GM12878 (cell line): ENCODE results near the gene CST1. TPM values are rescaled to one million over a fixed set of nuclear protein-coding genes. Genes with fewer than 3 reads are reported as not detected.
"Not testable (repeated sequence)": the region's sequence is repeated elsewhere in the genome, so short reads cannot be mapped to it uniquely, and the experiment has no call there.

ENCODE experiments used
- ATAC-seq: fragments of 200-7000 bp; cut with Tn5 transposase; 3 replicates; pipeline ENCODE4 v1.9.1; 2020; ENCODE audit warnings: mild to moderate bottlenecking, moderate library complexity
- BruUV-seq: library from RNA; stranded (reverse); fragments of 400-500 nt; replicated peaks from 2 replicates; lab custom pipeline; 2021; lab: Mats Ljungman, UMichigan
- CTCF ChIA-PET: fragments of 300-600 bp; sonication (Branson Sonifier 250); formaldehyde crosslinking; extraction: SDS; loops from one replicate; lab custom pipeline; 2021; ENCODE audit warnings: inconsistent platforms; lab: Yijun Ruan, JAX
- POLR2A ChIA-PET: fragments of 350-600 bp; formaldehyde crosslinking; extraction: SDS; loops from one replicate; lab custom pipeline; 2021; ENCODE audit warnings: inconsistent platforms; lab: Charles Lee
- RAD21 ChIA-PET: fragments of 300-600 bp; sonication (Branson Sonifier 250); formaldehyde crosslinking; loops from one replicate; lab custom pipeline; 2023; ENCODE audit warnings: antibody characterized with exemption; ENCODE audit not compliant: unreplicated experiment; lab: Charles Lee
- SMC1A ChIA-PET: fragments of 300-600 bp; sonication (Branson Sonifier 250); formaldehyde crosslinking; loops from one replicate; lab custom pipeline; 2023; ENCODE audit not compliant: unreplicated experiment, uncharacterized antibody; lab: Charles Lee
- DNase-seq: peaks from one replicate; pipeline ENCODE4 v3.0.0-alpha.2; 2011; ENCODE audit warnings: low read depth, low spot score
- FAIRE-seq: peaks from 3 replicates; lab custom pipeline; 2011; peaks lifted over from hg19 to GRCh38; lab: Jason Lieb, UNC
- H2AFZ ChIP-seq: 2 replicates; pipeline ENCODE4 v1.6.0; 2011; ENCODE audit warnings: low read depth, low read length, control low read depth; ENCODE audit not compliant: control insufficient read depth
- H3K27ac ChIP-seq: 2 replicates; pipeline ENCODE4 v1.5.1; 2011; ENCODE audit warnings: control low read depth; ENCODE audit not compliant: control insufficient read depth, insufficient read depth
- H3K27me3 ChIP-seq, 2 experiments: replicated peaks in 1 of 2; 2 replicates each; pipeline versions ENCODE4 v1.6.0 to v1.6.1; 2011; ENCODE audit warnings: low read length in 1 of 2; ENCODE audit not compliant: control insufficient read depth in 2 of 2, insufficient read depth in 2 of 2
- H3K36me3 ChIP-seq, 2 experiments: 2 replicates each; pipeline ENCODE4 v1.5.1; 2011; ENCODE audit warnings: low read length in 1 of 2; ENCODE audit not compliant: control insufficient read depth in 2 of 2, insufficient read depth in 2 of 2
- H3K4me1 ChIP-seq: 2 replicates; pipeline ENCODE4 v1.6.1; 2011; ENCODE audit warnings: mild to moderate bottlenecking, low read length, moderate library complexity, mixed read lengths; ENCODE audit not compliant: control insufficient read depth, insufficient read depth
- H3K4me2 ChIP-seq: 2 replicates; pipeline ENCODE4 v1.6.0; 2011; ENCODE audit warnings: control low read depth; ENCODE audit not compliant: control insufficient read depth, insufficient read depth
- H3K4me3 ChIP-seq: fragments of 200-600 bp; sonication (generic); 2 replicates; pipeline ENCODE4 v1.5.1; 2016
- H3K79me2 ChIP-seq: 2 replicates; pipeline ENCODE4 v1.6.0; 2011; ENCODE audit warnings: low read length; ENCODE audit not compliant: control insufficient read depth, insufficient read depth
- H3K9ac ChIP-seq: 2 replicates; pipeline ENCODE4 v1.8.0; 2011; ENCODE audit warnings: low read length, control low read depth, mixed read lengths; ENCODE audit not compliant: control insufficient read depth, insufficient read depth
- H3K9me3 ChIP-seq: replicated peaks from 3 replicates; pipeline ENCODE4 v1.5.1; 2011; ENCODE audit warnings: mild to moderate bottlenecking, low read length; ENCODE audit not compliant: control insufficient read depth, insufficient read depth
- H4K20me1 ChIP-seq: 2 replicates; pipeline ENCODE4 v1.6.0; 2011; ENCODE audit not compliant: control insufficient read depth, insufficient read depth
- CREB1 ChIP-seq: IDR thresholded peaks from 2 replicates; pipeline ENCODE4 v1.6.1; 2012; ENCODE audit warnings: low read depth, mild to moderate bottlenecking, inconsistent platforms
- ETV6 ChIP-seq, 2 experiments: fragments of 450-650 bp in 1 of 2; IDR thresholded peaks in 1 of 2; conservative IDR thresholded peaks in 1 of 2; 2 replicates each; pipeline ENCODE4 v1.6.1; 2014; ENCODE audit warnings: antibody characterized with exemption in 1 of 2, borderline replicate concordance in 1 of 2, low read depth in 1 of 2, mild to moderate bottlenecking in 1 of 2, moderate library complexity in 1 of 2
- NRF1 ChIP-seq: conservative IDR thresholded peaks from 2 replicates; pipeline ENCODE4 v1.6.1; 2011; ENCODE audit warnings: mild to moderate bottlenecking, low read depth, low read length, improper control_type of control experiment
- PRDM15 ChIP-seq: fragments of 450-650 bp; formaldehyde crosslinking; IDR thresholded peaks from 2 replicates; pipeline ENCODE4 v1.4.0; 2020; ENCODE audit warnings: mild to moderate bottlenecking, moderate library complexity
- SPI1 ChIP-seq: IDR thresholded peaks from 2 replicates; pipeline ENCODE4 v1.6.1; 2011; ENCODE audit warnings: low read depth, mild to moderate bottlenecking, low read length, moderate library complexity, borderline replicate concordance; ENCODE audit not compliant: insufficient read depth
- SUPT20H ChIP-seq: IDR thresholded peaks from 2 replicates; pipeline ENCODE4 v1.6.1; 2011; ENCODE audit warnings: low read depth, mild to moderate bottlenecking, low read length, moderate library complexity, borderline replicate concordance; ENCODE audit not compliant: control insufficient read depth
- YBX1 ChIP-seq: fragments of 450-650 bp; IDR thresholded peaks from 2 replicates; pipeline ENCODE4 v1.6.1; 2016; ENCODE audit warnings: antibody characterized with exemption
- WGBS: methylation state at CpG from one replicate; pipeline ENCODE4 v1.1.6; 2016; ENCODE audit warnings: low lambda C conversion rate; ENCODE audit not compliant: insufficient replicate concordance, insufficient coverage; ENCODE audit errors: missing lambda C conversion rate; 5-methylcytosine and 5-hydroxymethylcytosine counted together
- in situ Hi-C: fragments of 300-500 bp; cut with MboI; formaldehyde crosslinking; loops from 9 replicates; pipeline ENCODE4 v1.14.3; 2018; ENCODE audit warnings: mixed read lengths
- intact Hi-C: fragments of 100-400 bp; cut with micrococcal nuclease; formaldehyde crosslinking; loops from one replicate; pipeline ENCODE4 v1.14.2; 2022; ENCODE audit not compliant: unreplicated experiment
- polyA plus RNA-seq, 11 experiments: library from polyadenylated mRNA; depleted of rRNA in 4 of 11; unstranded in 6 of 11; stranded (reverse) in 5 of 11; fragments of >200 nt; fragmentation: Nextera tagmentation in 4 of 11; fragmentation: Illumina TruSeq in 1 of 11; extraction: Ambion mirVana in 4 of 11; extraction: Trizol in 1 of 11; gene quantifications; 1 replicate in 1 of 11; 2 replicates in 10 of 11; pipeline versions ENCODE4 v1.2.1 to v1.2.3, GENCODE V29; 2011 to 2016; ENCODE audit warnings: inconsistent platforms in 2 of 11, missing spikeins in 2 of 11, low read depth in 1 of 11
- total RNA-seq, 4 experiments: library from RNA; depleted of rRNA in 3 of 4; stranded (reverse); fragments of >200 nt in 3 of 4; fragmentation: Illumina TruSeq in 1 of 4; extraction: Trizol in 1 of 4; gene quantifications; 2 replicates each; pipeline versions ENCODE4 v1.2.1 to v1.2.3, GENCODE V29; 2013 to 2021
- TF ChIP-seq, protein P1 (sequence below): fragments of 450-650 bp; IDR thresholded peaks from 2 replicates; pipeline ENCODE4 v1.6.1; 2016; ENCODE audit warnings: mild to moderate bottlenecking, moderate library complexity, borderline replicate concordance

The CST1 gene
- total and polyA plus RNA-seq, 10 of the 15 experiments (the other 5 are each of a cell fraction or from before 2014, with no cell fraction given), result not detected

- H2AFZ ChIP-seq, result not testable (repeated sequence)
Observed at GRCh38 chr20:23768520-23768919, 17.8 kb upstream of the CST1 start.

DNA sequence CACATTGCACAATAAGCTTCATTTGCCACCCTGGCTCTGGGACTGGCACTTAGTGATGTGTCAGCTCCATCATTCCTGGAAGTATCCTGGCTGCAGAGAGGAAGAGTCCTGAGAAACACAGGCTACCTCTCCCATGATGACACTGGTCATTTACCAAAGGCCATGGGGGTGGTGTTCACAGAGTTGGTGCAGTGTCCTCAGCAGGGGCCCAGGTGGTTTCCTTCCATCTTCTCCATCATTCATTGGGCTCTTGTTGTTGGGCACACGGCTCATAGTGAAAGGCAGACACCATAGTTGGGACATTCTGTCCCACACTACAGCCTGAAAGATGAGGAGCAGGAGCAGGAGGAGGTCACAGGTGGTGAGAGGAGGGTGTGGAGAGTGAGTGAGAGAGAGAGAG, 15.8 kb upstream of the CST1 start:
- no peaks in the 10 kb centered on the region for H4K20me1 ChIP-seq
- H3K36me3 ChIP-seq, result no peaks in the 10 kb centered on the region
- H3K4me2 ChIP-seq, result no peak overlapping the region
- DNase-seq (no peak), ATAC-seq (no peak), FAIRE-seq (no peak)
- no TSS peak for BruUV-seq
- RAD21 ChIA-PET, result no interaction called here
- CTCF ChIA-PET, result no interaction called here
- H3K9ac ChIP-seq, result no peak overlapping the region
- 0% methylated on average over 1 of the region's 1 CpG for WGBS
- no peak overlapping the region for H2AFZ ChIP-seq
- SMC1A ChIA-PET, result no interaction called here
- no peaks in the 10 kb centered on the region for H3K27me3 ChIP-seq
- intact Hi-C loops, result no loop called here
- no peaks in the 10 kb centered on the region for H3K4me1 ChIP-seq
- in situ Hi-C loops, result no loop called here
- H3K9me3 ChIP-seq, result no peaks in the 10 kb centered on the region
- POLR2A ChIA-PET, result no interaction called here
- H3K27ac ChIP-seq, result no peak overlapping the region
- no peak overlapping the region for H3K4me3 ChIP-seq
- no peaks in the 10 kb centered on the region for H3K79me2 ChIP-seq
- TF ChIP-seq SPI1 (no peak), PRDM15 (CRISPR knock-in tag) (no peak), SUPT20H (no peak), CREB1 (no peak), ETV6 (conservative IDR thresholded peaks at IDR 0.05 in 1 of 2, IDR thresholded peaks at IDR 0.05 in 1 of 2; ENCODE audit: borderline replicate concordance in 1 of 2, low read depth in 1 of 2) (no peak), NRF1 (no peak), YBX1 (no peak)
- TF ChIP-seq, protein P1, sequence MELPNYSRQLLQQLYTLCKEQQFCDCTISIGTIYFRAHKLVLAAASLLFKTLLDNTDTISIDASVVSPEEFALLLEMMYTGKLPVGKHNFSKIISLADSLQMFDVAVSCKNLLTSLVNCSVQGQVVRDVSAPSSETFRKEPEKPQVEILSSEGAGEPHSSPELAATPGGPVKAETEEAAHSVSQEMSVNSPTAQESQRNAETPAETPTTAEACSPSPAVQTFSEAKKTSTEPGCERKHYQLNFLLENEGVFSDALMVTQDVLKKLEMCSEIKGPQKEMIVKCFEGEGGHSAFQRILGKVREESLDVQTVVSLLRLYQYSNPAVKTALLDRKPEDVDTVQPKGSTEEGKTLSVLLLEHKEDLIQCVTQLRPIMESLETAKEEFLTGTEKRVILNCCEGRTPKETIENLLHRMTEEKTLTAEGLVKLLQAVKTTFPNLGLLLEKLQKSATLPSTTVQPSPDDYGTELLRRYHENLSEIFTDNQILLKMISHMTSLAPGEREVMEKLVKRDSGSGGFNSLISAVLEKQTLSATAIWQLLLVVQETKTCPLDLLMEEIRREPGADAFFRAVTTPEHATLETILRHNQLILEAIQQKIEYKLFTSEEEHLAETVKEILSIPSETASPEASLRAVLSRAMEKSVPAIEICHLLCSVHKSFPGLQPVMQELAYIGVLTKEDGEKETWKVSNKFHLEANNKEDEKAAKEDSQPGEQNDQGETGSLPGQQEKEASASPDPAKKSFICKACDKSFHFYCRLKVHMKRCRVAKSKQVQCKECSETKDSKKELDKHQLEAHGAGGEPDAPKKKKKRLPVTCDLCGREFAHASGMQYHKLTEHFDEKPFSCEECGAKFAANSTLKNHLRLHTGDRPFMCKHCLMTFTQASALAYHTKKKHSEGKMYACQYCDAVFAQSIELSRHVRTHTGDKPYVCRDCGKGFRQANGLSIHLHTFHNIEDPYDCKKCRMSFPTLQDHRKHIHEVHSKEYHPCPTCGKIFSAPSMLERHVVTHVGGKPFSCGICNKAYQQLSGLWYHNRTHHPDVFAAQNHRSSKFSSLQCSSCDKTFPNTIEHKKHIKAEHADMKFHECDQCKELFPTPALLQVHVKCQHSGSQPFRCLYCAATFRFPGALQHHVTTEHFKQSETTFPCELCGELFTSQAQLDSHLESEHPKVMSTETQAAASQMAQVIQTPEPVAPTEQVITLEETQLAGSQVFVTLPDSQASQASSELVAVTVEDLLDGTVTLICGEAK, result no peak

More at GRCh38 chr20:23768520-23768919, 17.8 kb upstream of the CST1 start:
- DNase-seq, FAIRE-seq, SMC1A ChIA-PET, H3K27me3 ChIP-seq, H3K4me3 ChIP-seq, H3K36me3 ChIP-seq, H3K9ac ChIP-seq, H3K9me3 ChIP-seq, H3K79me2 ChIP-seq, RAD21 ChIA-PET, BruUV-seq, H4K20me1 ChIP-seq, H3K4me2 ChIP-seq, H3K27ac ChIP-seq, POLR2A ChIA-PET, intact Hi-C loops, CTCF ChIA-PET, ATAC-seq, in situ Hi-C loops, H3K4me1 ChIP-seq: not testable (repeated sequence)
